Activated T-cell treated with anti-CD3 and anti-CD28 coated beads, Interleukin-2, amount 50 U/mL, for 24 hours (primary cell): Measurements from ENCODE around the gene PUDP.
"Not testable (repeated sequence)": the region's sequence is repeated elsewhere in the genome, so short reads cannot be mapped to it uniquely, and the experiment has no call there.

Source experiments
- DNase-seq: peaks from one replicate; pipeline ENCODE4 v3.0.0-alpha.2; 2020
- H3K27ac Mint-ChIP-seq: 2 replicates; pipeline ENCODE4 v1.8.0; 2020; ENCODE audit warnings: mild to moderate bottlenecking, mixed read lengths
- H3K27me3 Mint-ChIP-seq: 2 replicates; pipeline ENCODE4 v1.8.0; 2020; ENCODE audit warnings: mixed read lengths
- H3K36me3 Mint-ChIP-seq: 2 replicates; pipeline ENCODE4 v1.8.0; 2020; ENCODE audit warnings: low read depth, mixed read lengths
- H3K4me1 Mint-ChIP-seq: 2 replicates; pipeline ENCODE4 v1.8.0; 2020; ENCODE audit warnings: low read depth, mixed read lengths
- H3K4me3 Mint-ChIP-seq: 2 replicates; pipeline ENCODE4 v1.8.0; 2020; ENCODE audit warnings: mild to moderate bottlenecking, moderate library complexity, mixed read lengths
- H3K9me3 Mint-ChIP-seq: 2 replicates; pipeline ENCODE4 v1.8.0; 2020; ENCODE audit warnings: mixed read lengths

The PUDP gene

GRCh38 chrX:7025471-7025870 is 122.5 kb downstream of the PUDP start:
- Mint-ChIP-seq H3K9me3 (no peaks in the 10 kb centered on the region), H3K4me3 (no peak overlapping the region), H3K27ac (no peak overlapping the region), H3K27me3 (no peaks in the 10 kb centered on the region), H3K4me1 (no peaks in the 10 kb centered on the region), H3K36me3 (no peaks in the 10 kb centered on the region)
- no peak for DNase-seq

DNA sequence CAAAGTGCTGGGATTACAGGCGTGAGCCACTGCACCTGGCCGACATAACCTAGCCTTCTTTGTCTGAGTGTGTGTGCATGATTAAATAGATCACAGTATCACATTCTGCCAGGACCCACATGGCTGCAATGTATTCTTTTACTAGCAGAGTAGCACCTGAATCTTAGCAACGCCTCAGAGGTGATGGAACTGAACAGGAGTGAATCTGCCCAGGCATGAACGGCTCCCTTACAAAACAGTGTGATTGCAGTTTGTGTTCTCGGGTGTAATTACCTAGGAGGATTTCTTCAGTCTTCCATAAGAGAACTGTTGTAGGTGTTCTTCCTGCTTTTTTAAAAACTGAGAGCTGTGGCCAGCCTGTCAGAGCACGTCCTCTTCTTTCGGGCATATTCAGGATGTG is 123.1 kb downstream of the PUDP start:
- H3K9me3 Mint-ChIP-seq: no peaks in the 10 kb centered on the region
- no peaks in the 10 kb centered on the region for H3K4me1 Mint-ChIP-seq
- no peaks in the 10 kb centered on the region for H3K36me3 Mint-ChIP-seq
- H3K27ac Mint-ChIP-seq: no peak overlapping the region
- DNase-seq: no peak
- no peak overlapping the region for H3K4me3 Mint-ChIP-seq
- H3K27me3 Mint-ChIP-seq: no peaks in the 10 kb centered on the region

DNA sequence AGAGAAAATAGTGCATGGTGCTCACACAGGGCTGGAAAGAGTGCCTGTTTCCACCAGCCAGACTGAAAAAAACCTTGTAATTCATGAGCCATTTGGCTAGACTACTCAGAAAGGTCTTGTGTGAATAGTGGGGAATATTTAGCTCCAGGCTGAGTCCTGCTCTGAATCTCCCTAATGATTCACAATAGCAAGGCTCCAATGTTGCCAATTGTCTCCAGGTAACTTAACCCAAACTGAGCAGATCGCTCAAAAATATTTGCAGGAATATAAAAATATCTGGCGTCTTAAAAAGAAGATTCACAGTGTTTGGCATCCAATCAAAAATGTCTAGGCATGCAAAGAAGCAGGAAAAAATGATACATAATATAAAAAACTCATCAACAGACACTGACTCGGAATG is 125.0 kb downstream of the PUDP start:
- not testable (repeated sequence) for H3K9me3 Mint-ChIP-seq, H3K4me1 Mint-ChIP-seq, DNase-seq, H3K27ac Mint-ChIP-seq, H3K36me3 Mint-ChIP-seq, H3K27me3 Mint-ChIP-seq, H3K4me3 Mint-ChIP-seq

GRCh38 chrX:7021991-7022390 is 126.0 kb downstream of the PUDP start:
- Mint-ChIP-seq H3K27me3 (no peaks in the 10 kb centered on the region), H3K36me3 (no peaks in the 10 kb centered on the region), H3K4me1 (no peaks in the 10 kb centered on the region), H3K4me3 (no peak overlapping the region), H3K9me3 (no peaks in the 10 kb centered on the region), H3K27ac (no peak overlapping the region)
- DNase-seq: no peak

DNA sequence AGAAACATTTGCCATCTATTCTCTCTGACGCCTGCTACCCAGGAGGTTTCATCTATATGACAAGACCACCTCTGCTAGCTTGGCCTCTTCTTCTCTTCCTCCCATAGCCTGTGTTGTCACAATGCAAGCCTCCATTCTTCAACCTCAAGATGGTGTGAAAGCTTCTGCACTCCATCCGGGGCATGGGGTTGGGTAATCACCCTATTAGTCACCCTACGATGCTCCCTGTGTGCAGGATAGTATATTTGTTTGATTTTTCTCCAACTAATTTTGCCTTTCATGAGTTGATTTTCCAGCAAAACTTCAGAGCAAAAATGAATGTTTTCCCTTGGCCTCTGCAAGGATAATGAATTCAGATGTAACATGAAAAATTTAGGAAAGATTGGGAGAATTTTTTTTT is 128.4 kb downstream of the PUDP start:
- Mint-ChIP-seq H3K4me3 (no peak overlapping the region), H3K27ac (no peak overlapping the region), H3K27me3 (no peaks in the 10 kb centered on the region), H3K36me3 (no peaks in the 10 kb centered on the region), H3K9me3 (no peaks in the 10 kb centered on the region), H3K4me1 (no peaks in the 10 kb centered on the region)
- no peak for DNase-seq

GRCh38 chrX:7012262-7012834 is 135.6 kb downstream of the PUDP start:
- not testable (repeated sequence) for H3K27ac Mint-ChIP-seq, H3K36me3 Mint-ChIP-seq, H3K4me1 Mint-ChIP-seq, DNase-seq, H3K4me3 Mint-ChIP-seq, H3K27me3 Mint-ChIP-seq, H3K9me3 Mint-ChIP-seq

GRCh38 chrX:7010897-7011296 is 137.1 kb downstream of the PUDP start:
- H3K27ac Mint-ChIP-seq, H3K4me3 Mint-ChIP-seq, H3K4me1 Mint-ChIP-seq, H3K27me3 Mint-ChIP-seq, H3K36me3 Mint-ChIP-seq, DNase-seq, H3K9me3 Mint-ChIP-seq: not testable (repeated sequence)

GRCh38 chrX:7007328-7007727 is 140.6 kb downstream of the PUDP start:
- not testable (repeated sequence) for H3K27me3 Mint-ChIP-seq, H3K4me1 Mint-ChIP-seq, DNase-seq, H3K4me3 Mint-ChIP-seq, H3K27ac Mint-ChIP-seq, H3K36me3 Mint-ChIP-seq, H3K9me3 Mint-ChIP-seq
